ENCODE data around the gene JAK1.

Gene JAK1

DNA sequence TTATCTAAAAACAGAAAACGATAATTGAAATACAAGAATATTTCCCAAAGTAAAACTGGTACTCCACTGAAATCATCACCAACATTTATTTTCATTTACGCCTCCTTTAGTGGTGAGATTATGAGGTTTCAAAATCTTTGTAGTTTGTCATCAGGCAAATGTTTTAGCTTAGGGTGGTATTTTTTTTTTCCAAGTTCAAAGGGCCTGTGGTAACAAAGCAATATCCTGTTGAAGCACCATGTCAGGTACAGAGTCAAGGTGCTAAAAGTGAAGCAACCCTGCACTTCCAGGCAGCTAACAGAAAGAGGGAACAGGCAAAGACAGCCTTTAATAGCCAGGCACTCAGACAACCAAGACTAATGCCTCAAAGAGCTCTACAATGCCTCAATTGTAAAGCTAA, 89.2 kb downstream of the JAK1 start:
- TF ChIP-seq TEAD4 (IDR thresholded peaks at IDR 0.05) (no peak), TAF1 (IDR thresholded peaks at IDR 0.05; ENCODE audit: low read depth) (no peak), FOXM1 (IDR thresholded peaks at IDR 0.05; ENCODE audit: borderline replicate concordance, low read depth) (no peak), CREB1 (IDR thresholded peaks at IDR 0.05; ENCODE audit: low read depth) (no peak), YY1 (IDR thresholded peaks at IDR 0.05; ENCODE audit: low read depth) (no peak)
- TF ChIP-seq, protein P1, sequence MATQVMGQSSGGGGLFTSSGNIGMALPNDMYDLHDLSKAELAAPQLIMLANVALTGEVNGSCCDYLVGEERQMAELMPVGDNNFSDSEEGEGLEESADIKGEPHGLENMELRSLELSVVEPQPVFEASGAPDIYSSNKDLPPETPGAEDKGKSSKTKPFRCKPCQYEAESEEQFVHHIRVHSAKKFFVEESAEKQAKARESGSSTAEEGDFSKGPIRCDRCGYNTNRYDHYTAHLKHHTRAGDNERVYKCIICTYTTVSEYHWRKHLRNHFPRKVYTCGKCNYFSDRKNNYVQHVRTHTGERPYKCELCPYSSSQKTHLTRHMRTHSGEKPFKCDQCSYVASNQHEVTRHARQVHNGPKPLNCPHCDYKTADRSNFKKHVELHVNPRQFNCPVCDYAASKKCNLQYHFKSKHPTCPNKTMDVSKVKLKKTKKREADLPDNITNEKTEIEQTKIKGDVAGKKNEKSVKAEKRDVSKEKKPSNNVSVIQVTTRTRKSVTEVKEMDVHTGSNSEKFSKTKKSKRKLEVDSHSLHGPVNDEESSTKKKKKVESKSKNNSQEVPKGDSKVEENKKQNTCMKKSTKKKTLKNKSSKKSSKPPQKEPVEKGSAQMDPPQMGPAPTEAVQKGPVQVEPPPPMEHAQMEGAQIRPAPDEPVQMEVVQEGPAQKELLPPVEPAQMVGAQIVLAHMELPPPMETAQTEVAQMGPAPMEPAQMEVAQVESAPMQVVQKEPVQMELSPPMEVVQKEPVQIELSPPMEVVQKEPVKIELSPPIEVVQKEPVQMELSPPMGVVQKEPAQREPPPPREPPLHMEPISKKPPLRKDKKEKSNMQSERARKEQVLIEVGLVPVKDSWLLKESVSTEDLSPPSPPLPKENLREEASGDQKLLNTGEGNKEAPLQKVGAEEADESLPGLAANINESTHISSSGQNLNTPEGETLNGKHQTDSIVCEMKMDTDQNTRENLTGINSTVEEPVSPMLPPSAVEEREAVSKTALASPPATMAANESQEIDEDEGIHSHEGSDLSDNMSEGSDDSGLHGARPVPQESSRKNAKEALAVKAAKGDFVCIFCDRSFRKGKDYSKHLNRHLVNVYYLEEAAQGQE (IDR thresholded peaks at IDR 0.05; ENCODE audit: low read depth) = no peak

DNA sequence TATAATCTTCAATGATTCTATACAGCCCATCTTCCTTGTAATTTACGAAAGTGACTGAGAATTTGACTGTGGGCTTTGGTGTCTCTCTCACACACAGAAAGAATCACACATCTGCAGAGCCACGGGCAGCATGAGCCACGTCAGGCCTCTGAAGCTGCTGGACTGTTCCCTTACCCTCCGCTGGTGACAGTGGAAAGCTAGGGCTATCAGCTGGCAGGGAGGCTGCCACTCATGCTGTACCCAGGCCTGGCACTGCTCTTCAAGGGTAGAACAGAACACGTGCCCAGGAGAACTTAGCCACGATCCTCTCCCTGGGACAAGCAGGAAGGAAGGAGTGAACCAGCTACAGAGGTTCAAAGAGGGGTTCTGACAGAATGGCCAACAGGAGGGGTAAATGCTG, 90.7 kb downstream of the JAK1 start:
- TF ChIP-seq NFIC (IDR thresholded peaks at IDR 0.05) (no peak), YY1 (IDR thresholded peaks at IDR 0.05; ENCODE audit: low read depth) (no peak)

DNA sequence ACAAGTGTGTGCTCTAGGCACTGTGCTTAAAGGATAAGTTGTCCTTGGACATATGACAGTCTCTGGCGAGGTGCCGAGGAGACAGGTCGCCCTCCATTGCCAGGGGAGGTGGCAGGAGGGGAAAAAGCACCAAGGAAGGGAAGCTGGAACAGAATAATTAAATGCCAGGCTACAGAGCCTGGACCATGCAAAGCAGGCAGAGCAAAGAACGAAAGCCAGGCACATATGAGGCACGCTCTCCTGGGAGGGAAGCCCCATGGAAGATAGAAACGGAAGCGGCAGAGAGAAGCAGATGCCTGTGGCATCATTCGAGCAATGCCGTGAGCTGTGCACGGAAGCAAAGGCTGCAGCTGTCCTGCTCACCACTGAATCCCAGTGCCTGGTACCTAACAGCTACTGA, 91.2 kb downstream of the JAK1 start:
- TF ChIP-seq, protein P1 (IDR thresholded peaks at IDR 0.05; ENCODE audit: low read depth) = no peak
- TF ChIP-seq EGR1 (IDR thresholded peaks at IDR 0.05) = no peak
- no peak for TF ChIP-seq FOXM1 (IDR thresholded peaks at IDR 0.05; ENCODE audit: borderline replicate concordance, low read depth)
- no peak for TF ChIP-seq NFIC (IDR thresholded peaks at IDR 0.05)
- TF ChIP-seq CEBPB (IDR thresholded peaks at IDR 0.05) = no peak
- no peak for TF ChIP-seq CREB1 (IDR thresholded peaks at IDR 0.05; ENCODE audit: low read depth)
- no peak for TF ChIP-seq YY1 (IDR thresholded peaks at IDR 0.05; ENCODE audit: low read depth)
- no peak for TF ChIP-seq MAX (IDR thresholded peaks at IDR 0.05)
- TF ChIP-seq EP300 (IDR thresholded peaks at IDR 0.05; ENCODE audit: borderline replicate concordance) = no peak
- no peak for TF ChIP-seq RAD21 (IDR thresholded peaks at IDR 0.05; ENCODE audit: low read depth)
- TF ChIP-seq TEAD4 (IDR thresholded peaks at IDR 0.05) = no peak
- TF ChIP-seq, protein P2, sequence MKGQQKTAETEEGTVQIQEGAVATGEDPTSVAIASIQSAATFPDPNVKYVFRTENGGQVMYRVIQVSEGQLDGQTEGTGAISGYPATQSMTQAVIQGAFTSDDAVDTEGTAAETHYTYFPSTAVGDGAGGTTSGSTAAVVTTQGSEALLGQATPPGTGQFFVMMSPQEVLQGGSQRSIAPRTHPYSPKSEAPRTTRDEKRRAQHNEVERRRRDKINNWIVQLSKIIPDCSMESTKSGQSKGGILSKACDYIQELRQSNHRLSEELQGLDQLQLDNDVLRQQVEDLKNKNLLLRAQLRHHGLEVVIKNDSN (IDR thresholded peaks at IDR 0.05) = no peak
- no peak for TF ChIP-seq TCF12 (IDR thresholded peaks at IDR 0.05; ENCODE audit: low read depth)
- TF ChIP-seq ZBTB7A (IDR thresholded peaks at IDR 0.05; ENCODE audit: low read depth) = no peak
- TF ChIP-seq TAF1 (IDR thresholded peaks at IDR 0.05; ENCODE audit: low read depth) = no peak

GRCh38 chr1:64874666-64875065, 91.7 kb downstream of the JAK1 start:
- no peak for TF ChIP-seq CEBPB (IDR thresholded peaks at IDR 0.05)
- no peak for TF ChIP-seq RAD21 (IDR thresholded peaks at IDR 0.05; ENCODE audit: low read depth)
- TF ChIP-seq TEAD4 (IDR thresholded peaks at IDR 0.05) = no peak
- TF ChIP-seq, protein P2 (IDR thresholded peaks at IDR 0.05) = no peak
- TF ChIP-seq TCF12 (IDR thresholded peaks at IDR 0.05; ENCODE audit: low read depth) = no peak
- no peak for TF ChIP-seq EP300 (IDR thresholded peaks at IDR 0.05; ENCODE audit: borderline replicate concordance)
- TF ChIP-seq, protein P1 (IDR thresholded peaks at IDR 0.05; ENCODE audit: low read depth) = no peak
- TF ChIP-seq NFIC (IDR thresholded peaks at IDR 0.05) = no peak

- no peak for TF ChIP-seq CEBPB (IDR thresholded peaks at IDR 0.05)
- no peak for TF ChIP-seq TEAD4 (IDR thresholded peaks at IDR 0.05)
- no peak for TF ChIP-seq EP300 (IDR thresholded peaks at IDR 0.05; ENCODE audit: borderline replicate concordance)
- TF ChIP-seq, protein P2 (IDR thresholded peaks at IDR 0.05) = no peak
- no peak for TF ChIP-seq ZBTB7A (IDR thresholded peaks at IDR 0.05; ENCODE audit: low read depth)
- no peak for TF ChIP-seq TAF1 (IDR thresholded peaks at IDR 0.05; ENCODE audit: low read depth)
- TF ChIP-seq YY1 (IDR thresholded peaks at IDR 0.05; ENCODE audit: low read depth) = no peak
- TF ChIP-seq MAX (IDR thresholded peaks at IDR 0.05) = no peak
- TF ChIP-seq EGR1 (IDR thresholded peaks at IDR 0.05) = no peak
- no peak for TF ChIP-seq FOXM1 (IDR thresholded peaks at IDR 0.05; ENCODE audit: borderline replicate concordance, low read depth)
- no peak for TF ChIP-seq CREB1 (IDR thresholded peaks at IDR 0.05; ENCODE audit: low read depth)
- TF ChIP-seq, protein P1 (IDR thresholded peaks at IDR 0.05; ENCODE audit: low read depth) = no peak
These were observed 92.8 kb downstream of the JAK1 start for GRCh38 chr1:64873576-64873975.

Data from Ishikawa (cell line).